Chondrocyte (in vitro differentiated cells): ENCODE results near the gene DNM3. TPM values are rescaled to one million over a fixed set of nuclear protein-coding genes. Genes with fewer than 3 reads are reported as not detected.

ENCODE experiments used
- DNase-seq: peaks from one replicate; pipeline ENCODE4 v3.0.0; 2021; ENCODE audit warnings: mixed read lengths, low spot score
- H3K27ac Mint-ChIP-seq: one replicate; pipeline ENCODE4 v1.8.0; 2021; ENCODE audit warnings: mild to moderate bottlenecking, moderate library complexity, mixed read lengths; ENCODE audit not compliant: unreplicated experiment
- H3K27me3 Mint-ChIP-seq: 2 replicates; pipeline ENCODE4 v1.8.0; 2021; ENCODE audit warnings: low read depth, mixed read lengths
- H3K36me3 Mint-ChIP-seq: 2 replicates; pipeline ENCODE4 v1.8.0; 2021; ENCODE audit warnings: low read depth, mixed read lengths
- H3K4me1 Mint-ChIP-seq: 2 replicates; pipeline ENCODE4 v1.8.0; 2021; ENCODE audit warnings: low read depth, mild to moderate bottlenecking, mixed read lengths
- H3K4me3 Mint-ChIP-seq: one replicate; pipeline ENCODE4 v1.8.0; 2021; ENCODE audit warnings: mild to moderate bottlenecking, moderate library complexity, mixed read lengths; ENCODE audit not compliant: unreplicated experiment
- H3K9me3 Mint-ChIP-seq: 2 replicates; pipeline ENCODE4 v1.8.0; 2021; ENCODE audit warnings: low read depth, mixed read lengths
- CTCF ChIP-seq: fragments of 200-600 bp; sonication (generic); IDR thresholded peaks from 2 replicates; pipeline ENCODE4 v1.5.0; 2021; ENCODE audit warnings: antibody characterized with exemption, mild to moderate bottlenecking, moderate library complexity
- total RNA-seq: library from RNA; stranded (reverse); gene quantifications from 3 replicates; pipeline ENCODE4 v1.2.1, GENCODE V29; 2021

The DNM3 gene
- total RNA-seq, 1 donor from 2014 or later = 12.4 TPM

GRCh38 chr1:171990371-171990770 lies 149.1 kb downstream of the DNM3 start:
- no peak for DNase-seq
- TF ChIP-seq CTCF = no peak
- no peak overlapping the region for H3K27ac Mint-ChIP-seq
- no peaks in the 10 kb centered on the region for H3K9me3 Mint-ChIP-seq
- H3K4me3 Mint-ChIP-seq = no peak overlapping the region
- H3K4me1 Mint-ChIP-seq = peaks cover 2% of the 10 kb centered on the region
- H3K27me3 Mint-ChIP-seq = no peaks in the 10 kb centered on the region
- no peaks in the 10 kb centered on the region for H3K36me3 Mint-ChIP-seq

- Mint-ChIP-seq H3K4me1 (peaks cover 2% of the 10 kb centered on the region), H3K27me3 (no peaks in the 10 kb centered on the region), H3K9me3 (no peaks in the 10 kb centered on the region), H3K36me3 (no peaks in the 10 kb centered on the region), H3K27ac (no peak overlapping the region), H3K4me3 (no peak overlapping the region)
- no peak for TF ChIP-seq CTCF
- no peak for DNase-seq
These were observed 153.0 kb downstream of the DNM3 start for GRCh38 chr1:171994293-171994692.

DNA sequence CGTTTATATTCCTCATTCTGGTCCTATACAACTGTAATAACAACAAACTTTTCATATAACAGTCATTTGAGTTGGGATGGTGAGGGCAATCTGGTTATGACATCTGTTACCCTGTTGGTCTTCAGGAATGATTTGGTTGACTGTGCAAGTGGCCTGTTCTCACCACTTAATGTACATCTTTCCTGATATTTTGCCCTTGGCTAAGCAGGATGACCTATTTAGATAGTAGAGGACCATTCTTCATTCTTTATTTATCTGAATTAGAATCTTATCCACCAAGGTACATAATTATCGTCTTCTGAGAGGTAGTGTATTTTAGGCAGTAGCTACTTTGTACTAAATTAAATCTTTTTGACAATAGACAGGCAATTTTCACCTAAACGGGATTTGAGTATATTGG lies 154.3 kb downstream of the DNM3 start:
- Mint-ChIP-seq H3K4me1 (peaks cover 2% of the 10 kb centered on the region), H3K36me3 (no peaks in the 10 kb centered on the region), H3K9me3 (no peaks in the 10 kb centered on the region), H3K27ac (no peak overlapping the region), H3K4me3 (no peak overlapping the region), H3K27me3 (no peaks in the 10 kb centered on the region)
- no peak for TF ChIP-seq CTCF
- DNase-seq = no peak

- Mint-ChIP-seq H3K27me3 (no peaks in the 10 kb centered on the region), H3K9me3 (no peaks in the 10 kb centered on the region), H3K27ac (no peak overlapping the region), H3K4me1 (no peaks in the 10 kb centered on the region), H3K4me3 (no peak overlapping the region), H3K36me3 (no peaks in the 10 kb centered on the region)
- no peak for DNase-seq
- no peak for TF ChIP-seq CTCF
These were observed 156.6 kb downstream of the DNM3 start for GRCh38 chr1:171997936-171998335.

- H3K4me1 Mint-ChIP-seq = peaks cover 4% of the 10 kb centered on the region
- no peak for TF ChIP-seq CTCF
These were observed 157.4 kb downstream of the DNM3 start for GRCh38 chr1:171998711-171999110.

More at GRCh38 chr1:171998711-171999110, 157.4 kb downstream of the DNM3 start:
- no peak for DNase-seq
- Mint-ChIP-seq H3K27ac (no peak overlapping the region), H3K9me3 (no peaks in the 10 kb centered on the region), H3K36me3 (no peaks in the 10 kb centered on the region), H3K27me3 (no peaks in the 10 kb centered on the region), H3K4me3 (no peak overlapping the region)
